Measurements from ENCODE around the gene MYO16. TPM values are rescaled to one million over a fixed set of nuclear protein-coding genes. Genes with fewer than 3 reads are reported as not detected.
"Not testable (repeated sequence)": the region's sequence is repeated elsewhere in the genome, so short reads cannot be mapped to it uniquely, and the experiment has no call there.

Gene MYO16
- total RNA-seq, 1 donor from 2014 or later = not detected

DNA sequence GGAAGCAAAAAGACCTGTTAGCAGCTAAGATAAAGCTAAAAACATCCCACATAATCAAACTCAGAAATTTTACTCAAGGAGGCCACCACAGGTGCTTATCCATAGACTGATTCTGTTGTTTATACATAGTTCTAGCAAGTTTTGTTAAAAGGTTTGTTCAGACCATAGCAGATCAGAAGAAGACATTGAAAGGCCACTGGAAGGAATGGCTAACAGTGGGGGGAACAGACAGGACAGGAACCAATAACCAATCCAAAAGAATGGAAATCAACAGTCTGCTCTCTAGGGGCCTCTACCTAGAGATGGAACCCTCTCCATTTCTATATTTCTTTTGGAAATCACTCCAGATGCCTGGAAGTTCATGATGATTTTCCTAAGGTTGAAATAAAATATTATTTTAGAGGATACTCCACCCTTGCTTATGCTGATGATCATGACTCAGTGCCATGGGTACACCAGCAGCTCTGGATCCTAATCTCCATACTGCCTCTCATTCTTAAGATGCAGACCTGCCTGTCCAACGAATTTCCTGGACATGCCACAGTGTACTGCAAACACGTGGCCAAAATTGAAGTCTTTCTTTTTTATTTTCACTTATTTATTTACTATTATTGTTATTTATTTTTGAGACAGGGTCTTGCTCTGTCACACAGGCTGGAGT is 260.0 kb downstream of the MYO16 start:
- DNase-seq (ENCODE audit: low read depth in 2 of 2) = no peak

- DNase-seq (ENCODE audit: low read depth in 2 of 2) = peak; percentile 41 to 60
Measured at GRCh38 chr13:108895220-108895704, 265.9 kb downstream of the MYO16 start.

DNA sequence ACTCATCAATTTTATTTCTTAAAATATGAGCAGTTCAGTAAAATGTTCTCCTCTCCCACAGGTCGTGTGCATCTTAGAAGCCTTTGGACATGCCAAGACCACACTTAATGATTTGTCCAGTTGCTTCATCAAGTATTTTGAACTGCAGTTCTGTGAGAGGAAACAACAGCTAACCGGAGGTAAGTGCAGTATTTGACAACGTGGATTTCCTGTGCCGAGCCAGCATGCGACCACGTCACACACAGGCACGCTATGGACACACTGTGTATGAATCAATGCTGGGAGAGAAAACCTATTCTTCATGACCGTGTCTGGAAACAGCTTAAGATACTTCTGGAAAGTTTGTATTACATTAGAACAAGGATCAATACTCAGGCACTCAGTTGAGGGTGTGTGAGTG is 268.5 kb downstream of the MYO16 start:
- peak; percentile 81 to 88 for DNase-seq (ENCODE audit: low read depth in 2 of 2)

DNA sequence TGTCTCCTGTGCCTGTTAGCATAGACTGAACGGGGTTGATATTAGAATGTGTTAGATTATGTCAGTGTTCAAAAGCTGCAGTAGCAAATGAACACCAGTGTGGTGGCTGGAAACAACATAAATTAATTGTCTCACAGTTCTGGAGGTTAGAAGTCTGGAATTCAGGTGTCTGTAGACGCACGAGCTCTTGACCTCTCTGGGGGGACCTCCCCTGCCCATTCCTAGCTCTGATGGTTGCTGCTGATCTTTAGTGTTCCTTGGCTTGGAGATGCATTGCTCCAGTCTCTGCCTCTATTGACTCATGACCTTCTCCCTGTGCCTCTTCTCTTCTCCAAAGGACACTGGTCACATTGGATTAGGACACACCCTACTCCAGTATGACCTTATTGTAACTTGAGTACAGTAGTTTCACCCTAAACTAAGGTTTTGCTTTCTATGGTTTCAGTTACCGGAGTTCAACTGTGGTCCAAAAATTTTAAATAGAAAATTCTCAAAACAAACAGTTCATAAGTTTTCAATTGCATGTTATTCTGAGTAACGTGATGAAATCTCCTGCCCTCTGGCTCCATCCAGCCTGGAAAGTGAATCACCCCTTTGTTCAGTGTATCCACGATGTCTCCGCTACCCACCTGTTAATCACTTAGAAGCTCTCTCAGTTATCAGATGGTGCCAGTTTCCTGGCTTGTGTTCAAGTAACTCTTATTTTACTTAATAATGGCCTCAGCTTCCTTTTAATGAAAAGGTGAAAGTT is 273.2 kb downstream of the MYO16 start:
- peak; percentile 36 to 53 for DNase-seq (ENCODE audit: low read depth in 2 of 2)

GRCh38 chr13:108903613-108904012 is 274.2 kb downstream of the MYO16 start:
- DNase-seq (ENCODE audit: low read depth in 2 of 2) = no peak

- no peak for DNase-seq (ENCODE audit: low read depth in 2 of 2)
Measured at GRCh38 chr13:108911807-108912206, 282.4 kb downstream of the MYO16 start.

GRCh38 chr13:108913731-108914130 is 284.3 kb downstream of the MYO16 start:
- DNase-seq (ENCODE audit: low read depth in 2 of 2) = not testable (repeated sequence)

- DNase-seq (ENCODE audit: low read depth in 2 of 2) = peak; percentile 69 to 85
Measured at GRCh38 chr13:108915095-108915633, 285.8 kb downstream of the MYO16 start.

DNA sequence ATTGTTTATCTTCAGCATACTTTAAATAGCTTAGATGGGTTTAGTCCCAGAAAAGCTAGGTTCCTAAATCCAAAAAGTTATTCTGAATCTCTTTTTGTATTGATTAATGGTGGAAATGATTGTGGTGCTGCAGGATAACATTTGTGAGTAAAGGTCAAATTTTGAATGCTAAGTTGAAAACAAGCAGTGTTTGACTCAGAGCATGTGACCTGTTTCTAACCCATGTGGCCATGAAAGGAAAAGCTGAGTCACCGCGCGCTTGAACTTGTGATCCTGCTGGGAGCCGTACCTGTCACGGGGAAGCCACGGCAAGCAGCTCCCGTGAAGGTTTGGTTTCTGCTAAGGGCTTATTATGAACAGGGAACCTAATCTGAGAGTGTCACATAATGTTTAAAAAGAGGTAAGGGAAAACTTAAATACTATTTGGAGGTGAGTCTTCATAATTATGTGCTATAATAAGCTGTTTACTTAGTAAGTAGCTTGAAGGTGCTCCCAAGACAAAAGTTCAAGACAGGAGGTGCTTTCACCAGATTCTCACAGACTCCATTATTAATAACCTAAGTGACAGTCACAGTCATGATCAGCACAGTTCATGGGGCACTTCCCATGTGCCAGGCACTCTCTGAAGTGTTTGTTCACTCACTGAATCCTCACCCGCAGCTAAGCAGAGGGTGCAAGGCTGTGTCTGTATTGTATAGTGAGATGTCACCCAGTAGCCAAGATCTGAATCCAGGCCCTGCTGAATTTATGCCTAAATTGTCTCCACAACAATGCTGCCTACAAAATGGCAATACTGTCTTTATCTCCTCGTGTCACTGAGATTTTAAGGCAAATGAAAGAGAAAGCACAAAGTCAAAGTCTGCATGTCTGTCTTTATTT is 286.5 kb downstream of the MYO16 start:
- peak; percentile 97 to 99 for DNase-seq (ENCODE audit: low read depth in 2 of 2)

GRCh38 chr13:108917581-108917980 is 288.2 kb downstream of the MYO16 start:
- DNase-seq (ENCODE audit: low read depth in 2 of 2) = peak in 1 of 2 donors; percentile 31

- DNase-seq (ENCODE audit: low read depth in 2 of 2) = peak in 1 of 2 donors; percentile 33
Measured at GRCh38 chr13:108919036-108919907, 289.9 kb downstream of the MYO16 start.

- DNase-seq (ENCODE audit: low read depth in 2 of 2) = no peak
Measured at GRCh38 chr13:108920137-108920536, 290.7 kb downstream of the MYO16 start.

DNA sequence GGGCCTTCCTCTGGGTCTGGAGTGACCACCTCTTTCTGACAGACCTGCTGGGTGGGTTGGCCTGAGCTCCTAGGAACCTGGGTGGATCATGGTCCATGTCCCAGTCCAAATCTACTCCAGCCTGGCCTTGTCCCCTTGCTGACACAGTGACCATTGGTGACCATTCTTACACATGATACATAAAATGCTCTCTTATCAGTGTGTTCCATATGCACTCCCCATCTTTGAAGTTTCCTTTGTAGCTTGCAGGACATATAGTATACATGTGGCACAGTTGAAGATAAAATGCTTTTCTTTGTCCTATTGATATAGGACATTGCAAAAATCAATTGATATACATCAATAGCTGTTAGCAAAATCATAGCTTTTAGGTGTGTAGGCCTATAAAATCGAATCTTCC is 291.8 kb downstream of the MYO16 start:
- DNase-seq (ENCODE audit: low read depth in 2 of 2) = no peak

- DNase-seq (ENCODE audit: low read depth in 2 of 2) = no peak
Measured at GRCh38 chr13:108922108-108922507, 292.7 kb downstream of the MYO16 start.

GRCh38 chr13:108923386-108924047 is 294.1 kb downstream of the MYO16 start:
- no peak for DNase-seq (ENCODE audit: low read depth in 2 of 2)

- no peak for DNase-seq (ENCODE audit: low read depth in 2 of 2)
Measured at GRCh38 chr13:108924134-108924533, 294.7 kb downstream of the MYO16 start.

- no peak for DNase-seq (ENCODE audit: low read depth in 2 of 2)
Measured at GRCh38 chr13:108924541-108924940, 295.1 kb downstream of the MYO16 start.

GRCh38 chr13:108925070-108925469 is 295.7 kb downstream of the MYO16 start:
- DNase-seq (ENCODE audit: low read depth in 2 of 2) = no peak

- DNase-seq (ENCODE audit: low read depth in 2 of 2) = no peak
Measured at GRCh38 chr13:108926862-108927261, 297.5 kb downstream of the MYO16 start.

DNA sequence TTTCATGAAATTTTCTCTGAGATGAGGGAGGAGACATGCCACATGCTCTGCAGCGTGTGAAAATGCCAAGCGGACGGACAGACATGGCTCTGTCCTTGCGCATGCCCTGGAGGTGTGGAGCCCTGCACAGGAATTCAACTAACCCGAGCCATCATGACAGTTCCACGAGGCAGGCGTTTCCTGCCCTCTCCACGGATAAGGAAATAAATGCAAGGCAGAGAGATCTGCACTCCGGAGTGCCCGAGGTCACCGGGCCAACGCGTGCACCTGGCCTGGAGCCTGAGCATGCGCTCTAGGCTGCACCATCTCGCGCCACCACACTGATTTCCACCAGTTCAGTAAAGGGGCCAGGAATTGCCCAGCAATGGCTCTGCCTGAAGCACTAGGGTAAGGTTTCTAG is 298.2 kb downstream of the MYO16 start:
- no peak for DNase-seq (ENCODE audit: low read depth in 2 of 2)

All from lung microvascular endothelial cell (primary cell).